Type B pancreatic cell (in vitro differentiated cells): Measurements from ENCODE around the gene HPRT1. TPM values are rescaled to one million over a fixed set of nuclear protein-coding genes. Genes with fewer than 3 reads are reported as not detected.

Experiments
- DNase-seq: peaks from one replicate; pipeline ENCODE4 v3.0.0; 2021; ENCODE audit warnings: mixed read lengths; ENCODE audit not compliant: unreplicated experiment; ENCODE audit errors: extremely low spot score
- H3K27ac Mint-ChIP-seq: 2 replicates; pipeline ENCODE4 v1.8.0; 2021; ENCODE audit warnings: mild to moderate bottlenecking, mixed read lengths
- H3K27me3 Mint-ChIP-seq: 2 replicates; pipeline ENCODE4 v1.8.0; 2021; ENCODE audit warnings: mixed read lengths
- H3K36me3 Mint-ChIP-seq: 2 replicates; pipeline ENCODE4 v1.8.0; 2021; ENCODE audit warnings: mixed read lengths
- H3K4me1 Mint-ChIP-seq: one replicate; pipeline ENCODE4 v1.8.0; 2021; ENCODE audit warnings: mixed read lengths; ENCODE audit not compliant: unreplicated experiment
- H3K4me3 Mint-ChIP-seq: 2 replicates; pipeline ENCODE4 v1.8.0; 2021; ENCODE audit warnings: mild to moderate bottlenecking, mixed read lengths
- H3K9me3 Mint-ChIP-seq: 2 replicates; pipeline ENCODE4 v1.8.0; 2021; ENCODE audit warnings: mixed read lengths
- microRNA-seq: library from miRNA; unstranded; fragments of <30 nt; microRNA quantifications from one replicate; pipeline ENCODE4, GENCODE V29; 2020
- total RNA-seq: library from RNA; stranded (reverse); gene quantifications from 2 replicates; pipeline ENCODE4 v1.2.1, GENCODE V29; 2021; ENCODE audit warnings: low replicate concordance
- TF ChIP-seq, protein P1 (sequence below): fragments of 200-600 bp; sonication (generic); conservative IDR thresholded peaks from 2 replicates; pipeline ENCODE4 v1.5.0; 2021; ENCODE audit warnings: antibody characterized with exemption, mild to moderate bottlenecking

HPRT1 gene
- total RNA-seq, 1 donor from 2014 or later, result 20.5 TPM

DNA sequence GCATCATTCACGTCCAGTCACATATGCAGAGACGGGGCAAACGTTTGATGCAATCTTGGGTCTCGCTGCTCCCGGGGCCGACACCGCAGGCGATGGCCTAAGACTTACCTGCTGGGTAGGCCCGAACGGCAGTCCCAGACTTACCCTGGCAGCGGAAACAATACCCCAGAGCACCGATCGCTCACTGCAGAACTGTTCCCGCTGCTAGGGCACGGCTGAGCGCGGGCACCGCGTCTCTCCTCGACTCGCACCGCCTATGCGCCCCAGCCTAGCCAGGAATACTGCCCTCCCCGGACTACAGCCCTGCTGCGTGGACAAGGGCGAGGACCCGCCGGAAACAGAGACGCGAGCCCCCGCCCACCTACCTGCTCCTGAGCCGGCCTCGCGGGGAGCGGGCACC lies 86.2 kb downstream of the HPRT1 start:
- peak overlapping the region; percentile 58 for H3K4me3 Mint-ChIP-seq
- peaks cover 6% of the 10 kb centered on the region for H3K27me3 Mint-ChIP-seq
- DNase-seq, result no peak
- TF ChIP-seq, protein P1, sequence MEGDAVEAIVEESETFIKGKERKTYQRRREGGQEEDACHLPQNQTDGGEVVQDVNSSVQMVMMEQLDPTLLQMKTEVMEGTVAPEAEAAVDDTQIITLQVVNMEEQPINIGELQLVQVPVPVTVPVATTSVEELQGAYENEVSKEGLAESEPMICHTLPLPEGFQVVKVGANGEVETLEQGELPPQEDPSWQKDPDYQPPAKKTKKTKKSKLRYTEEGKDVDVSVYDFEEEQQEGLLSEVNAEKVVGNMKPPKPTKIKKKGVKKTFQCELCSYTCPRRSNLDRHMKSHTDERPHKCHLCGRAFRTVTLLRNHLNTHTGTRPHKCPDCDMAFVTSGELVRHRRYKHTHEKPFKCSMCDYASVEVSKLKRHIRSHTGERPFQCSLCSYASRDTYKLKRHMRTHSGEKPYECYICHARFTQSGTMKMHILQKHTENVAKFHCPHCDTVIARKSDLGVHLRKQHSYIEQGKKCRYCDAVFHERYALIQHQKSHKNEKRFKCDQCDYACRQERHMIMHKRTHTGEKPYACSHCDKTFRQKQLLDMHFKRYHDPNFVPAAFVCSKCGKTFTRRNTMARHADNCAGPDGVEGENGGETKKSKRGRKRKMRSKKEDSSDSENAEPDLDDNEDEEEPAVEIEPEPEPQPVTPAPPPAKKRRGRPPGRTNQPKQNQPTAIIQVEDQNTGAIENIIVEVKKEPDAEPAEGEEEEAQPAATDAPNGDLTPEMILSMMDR, result no peak
- H3K4me1 Mint-ChIP-seq, result peaks cover 19% of the 10 kb centered on the region
- H3K9me3 Mint-ChIP-seq, result no peaks in the 10 kb centered on the region
- no peaks in the 10 kb centered on the region for H3K36me3 Mint-ChIP-seq
- H3K27ac Mint-ChIP-seq, result no peak overlapping the region

DNA sequence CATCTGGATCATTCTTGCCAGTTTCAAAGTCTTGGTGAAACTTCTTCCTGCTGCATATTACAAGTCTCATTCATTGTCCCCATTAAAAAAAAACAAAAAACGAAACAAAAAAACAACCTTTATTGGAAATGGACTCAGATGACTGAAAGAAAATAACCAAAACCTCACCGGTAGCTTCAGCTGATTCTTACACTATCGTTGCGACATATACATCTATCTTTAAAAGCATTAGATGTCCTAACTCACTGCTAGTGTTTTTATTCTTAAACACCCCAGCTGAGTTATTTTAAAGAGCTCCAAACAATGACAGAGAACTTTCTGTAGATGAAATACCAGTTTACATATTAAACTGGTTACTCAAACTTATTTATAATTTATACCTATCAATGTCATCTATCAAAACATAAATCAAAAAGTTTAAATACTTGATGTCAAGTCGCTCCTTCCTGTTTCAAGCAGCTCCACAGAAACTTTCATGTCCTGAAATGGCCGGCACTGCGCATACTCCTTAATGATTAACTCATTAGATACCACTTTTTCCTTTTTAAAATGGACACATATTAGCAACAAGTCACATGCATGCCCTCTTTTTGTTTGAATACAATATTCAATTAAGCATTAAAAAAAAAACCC lies 87.2 kb downstream of the HPRT1 start:
- TF ChIP-seq, protein P1, result no peak
- peak overlapping the region; percentile 95 for H3K27ac Mint-ChIP-seq
- peaks cover 6% of the 10 kb centered on the region for H3K27me3 Mint-ChIP-seq
- no peak for DNase-seq
- H3K9me3 Mint-ChIP-seq, result no peaks in the 10 kb centered on the region
- H3K4me3 Mint-ChIP-seq, result peak overlapping the region; percentile 90
- H3K36me3 Mint-ChIP-seq, result no peaks in the 10 kb centered on the region
- H3K4me1 Mint-ChIP-seq, result peaks cover 23% of the 10 kb centered on the region

DNA sequence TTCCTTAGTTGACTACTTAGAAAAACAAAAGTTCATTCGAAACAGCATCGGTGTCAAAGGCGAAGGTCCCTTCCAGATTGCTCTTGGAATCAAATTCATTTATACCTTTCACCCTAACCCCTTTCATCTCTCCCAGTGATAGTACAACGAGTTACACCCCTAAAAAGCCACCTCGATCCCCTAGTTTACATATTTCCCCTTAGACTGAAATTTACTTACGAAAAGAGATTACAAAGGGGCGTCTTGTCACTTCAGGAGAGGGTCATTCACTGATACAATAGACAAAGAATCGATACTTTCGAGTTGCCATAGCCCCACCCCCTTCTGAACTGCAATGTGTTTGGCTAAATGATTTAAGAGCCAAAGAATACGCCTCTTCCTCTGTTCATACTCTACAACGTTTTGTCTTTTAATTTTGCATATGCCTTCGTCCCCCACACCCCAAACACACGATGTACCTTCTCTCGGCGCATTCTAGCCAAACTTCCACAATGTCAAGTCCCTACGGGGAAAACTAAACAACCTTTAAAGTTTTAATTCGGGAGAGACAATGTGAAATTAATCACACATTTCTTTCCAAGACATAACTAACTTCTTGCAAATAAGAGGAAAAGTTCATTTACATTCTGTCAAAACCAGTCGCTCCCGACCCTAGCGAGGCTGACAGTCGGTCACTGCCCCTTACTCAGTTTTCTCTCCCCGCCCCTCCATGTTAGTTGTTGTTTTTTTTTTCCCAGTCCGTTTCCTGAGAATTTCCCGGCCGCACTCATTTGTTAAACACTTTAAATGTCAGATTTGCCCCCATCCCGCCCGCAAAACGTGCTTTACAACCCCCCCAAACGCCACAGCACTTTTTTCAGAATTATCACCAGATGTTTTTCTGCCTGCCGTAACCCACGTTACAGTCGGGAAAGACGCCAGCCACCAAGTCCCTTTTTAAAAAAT lies 88.6 kb downstream of the HPRT1 start:
- DNase-seq, result no peak
- Mint-ChIP-seq H3K27me3 (peaks cover 6% of the 10 kb centered on the region), H3K9me3 (no peaks in the 10 kb centered on the region), H3K4me1 (peaks cover 15% of the 10 kb centered on the region), H3K4me3 (peak overlapping the region; percentile 90), H3K36me3 (no peaks in the 10 kb centered on the region), H3K27ac (peak overlapping the region; percentile 95)
- TF ChIP-seq, protein P1, result no peak

Small RNA genes within 50 kb of the gene (microRNA-seq; reads per million reads assigned to microRNA genes)
- gene MIR424, result 3,453 reads per million, percentile 90 among the genes with 10 or more reads in this experiment
- gene MIR450A1, result 4.1 reads per million, percentile 15 among the genes with 10 or more reads in this experiment
- 3.9 reads per million, percentile 13 among the genes with 10 or more reads in this experiment for gene MIR450A2
- 7.4 reads per million, percentile 28 among the genes with 10 or more reads in this experiment for gene MIR450B
- gene MIR503, result 72.7 reads per million, percentile 59 among the genes with 10 or more reads in this experiment
- 76.3 reads per million, percentile 60 among the genes with 10 or more reads in this experiment for gene MIR542

Other genes starting within 250 kb of the HPRT1 start
- 0.55 and 1.8 TPM in 2 replicates for gene CCDC160, start 223.0 kb upstream of the HPRT1 start, total RNA-seq
- 30.7 and 72.7 TPM in 2 replicates for gene PHF6, start 86.9 kb upstream of the HPRT1 start, total RNA-seq
- 0.43 TPM in 1 of 2 replicates, not detected in the other for gene PLAC1, start 198.3 kb downstream of the HPRT1 start, total RNA-seq